Ishikawa (cell line): ENCODE measurements around the gene MAP3K7.

Experiments
- EP300 ChIP-seq: IDR thresholded peaks from 2 replicates; pipeline ENCODE4 v1.6.1; 2012; ENCODE audit warnings: borderline replicate concordance
- FOXM1 ChIP-seq: IDR thresholded peaks from 2 replicates; pipeline ENCODE4 v1.6.1; 2012; ENCODE audit warnings: low read depth, borderline replicate concordance
- RAD21 ChIP-seq: IDR thresholded peaks from 2 replicates; pipeline ENCODE4 v1.6.1; 2012; ENCODE audit warnings: low read depth
- TAF1 ChIP-seq: IDR thresholded peaks from 2 replicates; pipeline ENCODE4 v1.6.1; 2012; ENCODE audit warnings: low read depth, mild to moderate bottlenecking
- TCF12 ChIP-seq: IDR thresholded peaks from 2 replicates; pipeline ENCODE4 v1.6.1; 2012; ENCODE audit warnings: low read depth
- TEAD4 ChIP-seq: IDR thresholded peaks from 2 replicates; pipeline ENCODE4 v1.6.1; 2012
- YY1 ChIP-seq: IDR thresholded peaks from 2 replicates; pipeline ENCODE4 v1.6.1; 2012; ENCODE audit warnings: low read depth
- TF ChIP-seq, protein P1 (sequence below): IDR thresholded peaks from 2 replicates; pipeline ENCODE4 v1.6.1; 2012; ENCODE audit warnings: low read depth, mild to moderate bottlenecking
- TF ChIP-seq, protein P2 (sequence below): IDR thresholded peaks from 2 replicates; pipeline ENCODE4 v1.6.1; 2012
- TF ChIP-seq, protein P3 (sequence below): IDR thresholded peaks from 2 replicates; pipeline ENCODE4 v1.6.1; 2012

- TF ChIP-seq TCF12 (no peak), RAD21 (no peak), FOXM1 (no peak), TAF1 (no peak), TEAD4 (no peak), YY1 (no peak), EP300 (no peak)
- TF ChIP-seq, protein P1, sequence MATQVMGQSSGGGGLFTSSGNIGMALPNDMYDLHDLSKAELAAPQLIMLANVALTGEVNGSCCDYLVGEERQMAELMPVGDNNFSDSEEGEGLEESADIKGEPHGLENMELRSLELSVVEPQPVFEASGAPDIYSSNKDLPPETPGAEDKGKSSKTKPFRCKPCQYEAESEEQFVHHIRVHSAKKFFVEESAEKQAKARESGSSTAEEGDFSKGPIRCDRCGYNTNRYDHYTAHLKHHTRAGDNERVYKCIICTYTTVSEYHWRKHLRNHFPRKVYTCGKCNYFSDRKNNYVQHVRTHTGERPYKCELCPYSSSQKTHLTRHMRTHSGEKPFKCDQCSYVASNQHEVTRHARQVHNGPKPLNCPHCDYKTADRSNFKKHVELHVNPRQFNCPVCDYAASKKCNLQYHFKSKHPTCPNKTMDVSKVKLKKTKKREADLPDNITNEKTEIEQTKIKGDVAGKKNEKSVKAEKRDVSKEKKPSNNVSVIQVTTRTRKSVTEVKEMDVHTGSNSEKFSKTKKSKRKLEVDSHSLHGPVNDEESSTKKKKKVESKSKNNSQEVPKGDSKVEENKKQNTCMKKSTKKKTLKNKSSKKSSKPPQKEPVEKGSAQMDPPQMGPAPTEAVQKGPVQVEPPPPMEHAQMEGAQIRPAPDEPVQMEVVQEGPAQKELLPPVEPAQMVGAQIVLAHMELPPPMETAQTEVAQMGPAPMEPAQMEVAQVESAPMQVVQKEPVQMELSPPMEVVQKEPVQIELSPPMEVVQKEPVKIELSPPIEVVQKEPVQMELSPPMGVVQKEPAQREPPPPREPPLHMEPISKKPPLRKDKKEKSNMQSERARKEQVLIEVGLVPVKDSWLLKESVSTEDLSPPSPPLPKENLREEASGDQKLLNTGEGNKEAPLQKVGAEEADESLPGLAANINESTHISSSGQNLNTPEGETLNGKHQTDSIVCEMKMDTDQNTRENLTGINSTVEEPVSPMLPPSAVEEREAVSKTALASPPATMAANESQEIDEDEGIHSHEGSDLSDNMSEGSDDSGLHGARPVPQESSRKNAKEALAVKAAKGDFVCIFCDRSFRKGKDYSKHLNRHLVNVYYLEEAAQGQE: no peak
- TF ChIP-seq, protein P2, sequence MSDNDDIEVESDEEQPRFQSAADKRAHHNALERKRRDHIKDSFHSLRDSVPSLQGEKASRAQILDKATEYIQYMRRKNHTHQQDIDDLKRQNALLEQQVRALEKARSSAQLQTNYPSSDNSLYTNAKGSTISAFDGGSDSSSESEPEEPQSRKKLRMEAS: no peak
- TF ChIP-seq, protein P3, sequence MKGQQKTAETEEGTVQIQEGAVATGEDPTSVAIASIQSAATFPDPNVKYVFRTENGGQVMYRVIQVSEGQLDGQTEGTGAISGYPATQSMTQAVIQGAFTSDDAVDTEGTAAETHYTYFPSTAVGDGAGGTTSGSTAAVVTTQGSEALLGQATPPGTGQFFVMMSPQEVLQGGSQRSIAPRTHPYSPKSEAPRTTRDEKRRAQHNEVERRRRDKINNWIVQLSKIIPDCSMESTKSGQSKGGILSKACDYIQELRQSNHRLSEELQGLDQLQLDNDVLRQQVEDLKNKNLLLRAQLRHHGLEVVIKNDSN: no peak
These were observed 12.3 kb upstream of the MAP3K7 start for GRCh38 chr6:90599151-90599550.
